SK-N-SH (cell line): ENCODE data around the gene IGF2BP3. TPM values are rescaled to one million over a fixed set of nuclear protein-coding genes. Genes with fewer than 3 reads are reported as not detected.
"Not testable (repeated sequence)": the region's sequence is repeated elsewhere in the genome, so short reads cannot be mapped to it uniquely, and the experiment has no call there.

Experiments
- CTCF ChIA-PET: fragments of 300-600, 350-600 bp; formaldehyde crosslinking; extraction: SDS; loops from one replicate; lab custom pipeline; 2021; lab: Yijun Ruan, JAX
- POLR2A ChIA-PET: fragments of 350-600 bp; sonication (Branson Sonifier 250); formaldehyde crosslinking; extraction: SDS; loops from one replicate; lab custom pipeline; 2020; ENCODE audit warnings: antibody characterized with exemption, inconsistent platforms; lab: Yijun Ruan, JAX
- DNase-seq: peaks from one replicate; pipeline ENCODE4 v3.0.0; 2012
- H2AFZ ChIP-seq: fragments of 200-600 bp; sonication (generic); 2 replicates; pipeline ENCODE4 v1.8.1; 2016; ENCODE audit warnings: antibody characterized with exemption, mild to moderate bottlenecking, low read depth
- H3F3A ChIP-seq: fragments of 200-600 bp; sonication (generic); replicated peaks from 2 replicates; pipeline ENCODE3; 2016; ENCODE audit warnings: antibody characterized with exemption, mild to moderate bottlenecking; ENCODE audit not compliant: insufficient read depth
- H3K27ac ChIP-seq, 2 experiments: fragments of 200-500 bp in 1 of 2; fragments of 200-600 bp in 1 of 2; sonication (Bioruptor generic) in 1 of 2; sonication (generic), shearing (Covaris generic) in 1 of 2; 2 replicates each; pipeline versions ENCODE4 v1.5.1 to v1.6.1; 2014 to 2016; ENCODE audit warnings: low read depth in 2 of 2, inconsistent platforms in 1 of 2, low read length in 1 of 2, mild to moderate bottlenecking in 1 of 2, mixed read lengths in 1 of 2
- H3K27me3 ChIP-seq: fragments of 200-600 bp; sonication (generic), shearing (Covaris generic); 2 replicates; pipeline ENCODE4 v1.6.1; 2016; ENCODE audit warnings: mixed run types; ENCODE audit not compliant: insufficient read depth
- H3K36me3 ChIP-seq, 2 experiments: fragments of 200-500 bp in 1 of 2; fragments of 200-600 bp in 1 of 2; sonication (Bioruptor generic) in 1 of 2; sonication (generic) in 1 of 2; replicated peaks in 1 of 2; 2 replicates each; pipeline versions ENCODE3 to v1.5.1; 2014 to 2016; ENCODE audit warnings: low read length in 1 of 2, mild to moderate bottlenecking in 1 of 2; ENCODE audit not compliant: insufficient read depth in 2 of 2, control insufficient read depth in 1 of 2
- H3K4me1 ChIP-seq, 2 experiments: fragments of 200-500 bp in 1 of 2; fragments of 200-600 bp in 1 of 2; sonication (Bioruptor generic) in 1 of 2; sonication (generic), shearing (Covaris generic) in 1 of 2; 2 replicates each; pipeline versions ENCODE4 v1.5.1 to v1.6.1; 2014 to 2016; ENCODE audit warnings: low read depth in 1 of 2, low read length in 1 of 2, mixed run types in 1 of 2; ENCODE audit not compliant: insufficient read depth in 2 of 2, control insufficient read depth in 1 of 2
- H3K4me2 ChIP-seq: fragments of 200-600 bp; sonication (generic), shearing (Covaris generic); 2 replicates; pipeline ENCODE4 v1.6.1; 2017; ENCODE audit warnings: mixed run types
- H3K4me3 ChIP-seq, 2 experiments: fragments of 200-500 bp in 1 of 2; fragments of 200-600 bp in 1 of 2; sonication (Bioruptor generic) in 1 of 2; sonication (generic), shearing (Covaris generic) in 1 of 2; 2 replicates each; pipeline versions ENCODE4 v1.5.1 to v1.8.1; 2014 to 2016; ENCODE audit warnings: low read depth in 2 of 2, inconsistent platforms in 1 of 2, low read length in 1 of 2, mild to moderate bottlenecking in 1 of 2, mixed read lengths in 1 of 2, moderate library complexity in 1 of 2
- H3K79me2 ChIP-seq: fragments of 200-600 bp; sonication (generic); 2 replicates; pipeline ENCODE4 v1.8.1; 2017; ENCODE audit warnings: mild to moderate bottlenecking; ENCODE audit not compliant: insufficient read depth
- H3K9ac ChIP-seq: fragments of 200-600 bp; sonication (generic); 2 replicates; pipeline ENCODE4 v1.6.1; 2017; ENCODE audit warnings: mixed run types
- H3K9me2 ChIP-seq: fragments of 200-600 bp; sonication (generic); 2 replicates; pipeline ENCODE4 v1.6.1; 2017; ENCODE audit warnings: mixed run types
- H3K9me3 ChIP-seq: fragments of 200-600 bp; sonication (generic); 2 replicates; pipeline ENCODE4 v1.6.1; 2017; ENCODE audit warnings: mixed run types, mild to moderate bottlenecking, moderate library complexity
- H4K20me1 ChIP-seq: fragments of 200-600 bp; sonication (generic); 2 replicates; pipeline ENCODE4 v1.6.1; 2017; ENCODE audit warnings: mild to moderate bottlenecking, mixed run types; ENCODE audit not compliant: insufficient read depth
- ELF1 ChIP-seq: IDR thresholded peaks from 2 replicates; pipeline ENCODE4 v1.4.0; 2012
- EZH2phosphoT487 ChIP-seq: fragments of 200-600 bp; sonication (generic); IDR thresholded peaks from 2 replicates; pipeline ENCODE4 v1.6.1; 2017; ENCODE audit warnings: low read depth, mixed run types, mild to moderate bottlenecking, antibody characterized with exemption, moderate library complexity, borderline replicate concordance
- FOSL2 ChIP-seq: IDR thresholded peaks from 2 replicates; pipeline ENCODE4 v1.4.0; 2012; ENCODE audit warnings: low read depth, mild to moderate bottlenecking, moderate library complexity, borderline replicate concordance
- FOXJ3 ChIP-seq: sonication (generic); formaldehyde crosslinking; IDR thresholded peaks from 2 replicates; pipeline ENCODE4 v1.5.1; 2020; ENCODE audit warnings: mild to moderate bottlenecking, missing genetic modification reagents
- FOXM1 ChIP-seq: IDR thresholded peaks from 2 replicates; pipeline ENCODE4 v1.4.0; 2012; ENCODE audit warnings: low read depth, mild to moderate bottlenecking
- GABPA ChIP-seq: IDR thresholded peaks from 2 replicates; pipeline ENCODE4 v1.4.0; 2012; ENCODE audit warnings: low read depth, mild to moderate bottlenecking
- IRF3 ChIP-seq: fragments of 150-350 bp; IDR thresholded peaks from 2 replicates; pipeline ENCODE4 v1.6.1; 2016; ENCODE audit warnings: mild to moderate bottlenecking, low read depth, low read length
- MXI1 ChIP-seq: IDR thresholded peaks from 2 replicates; pipeline ENCODE4 v1.6.1; 2012; ENCODE audit warnings: mild to moderate bottlenecking, low read depth, low read length, improper control_type of control experiment
- NFIC ChIP-seq: IDR thresholded peaks from 2 replicates; pipeline ENCODE4 v1.4.0; 2012; ENCODE audit warnings: borderline replicate concordance
- PBX3 ChIP-seq: IDR thresholded peaks from 2 replicates; pipeline ENCODE4; 2012
- POLR2AphosphoS5 ChIP-seq: IDR thresholded peaks from 2 replicates; pipeline ENCODE4 v1.6.1; 2012; ENCODE audit warnings: low read depth, low read length
- RCOR1 ChIP-seq: fragments of 150-350 bp; IDR thresholded peaks from 2 replicates; pipeline ENCODE4 v1.6.1; 2017; ENCODE audit warnings: antibody characterized with exemption, low read length
- RXRA ChIP-seq: IDR thresholded peaks from 2 replicates; pipeline ENCODE4 v1.4.0; 2012; ENCODE audit warnings: low read depth, mild to moderate bottlenecking, borderline replicate concordance
- SIN3A ChIP-seq: IDR thresholded peaks from 2 replicates; pipeline ENCODE4 v1.6.1; 2012; ENCODE audit warnings: low read depth, mild to moderate bottlenecking, low read length, moderate library complexity, borderline replicate concordance
- SMC3 ChIP-seq: IDR thresholded peaks from 2 replicates; pipeline ENCODE4 v1.6.1; 2012; ENCODE audit warnings: low read depth, low read length, improper control_type of control experiment
- TAF1 ChIP-seq: IDR thresholded peaks from 2 replicates; pipeline ENCODE4 v1.6.1; 2012; ENCODE audit warnings: low read depth, mild to moderate bottlenecking, low read length, moderate library complexity, borderline replicate concordance
- TCF12 ChIP-seq: IDR thresholded peaks from 2 replicates; pipeline ENCODE4 v1.4.0; 2012
- TEAD4 ChIP-seq: IDR thresholded peaks from 2 replicates; pipeline ENCODE4 v1.4.0; 2012; ENCODE audit warnings: mild to moderate bottlenecking, borderline replicate concordance; ENCODE audit not compliant: insufficient read depth
- YY1 ChIP-seq: IDR thresholded peaks from 2 replicates; pipeline ENCODE4 v1.4.0; 2012; ENCODE audit warnings: low read depth, mild to moderate bottlenecking
- WGBS: methylation state at CpG from one replicate; pipeline ENCODE4 v1.1.6; 2017; ENCODE audit warnings: low lambda C conversion rate; 5-methylcytosine and 5-hydroxymethylcytosine counted together
- polyA plus RNA-seq, 3 experiments: library from polyadenylated mRNA; depleted of rRNA; stranded (reverse); fragments of >200 nt; gene quantifications; 2 replicates each; pipeline ENCODE4 v1.2.3, GENCODE V29; 2012
- TF ChIP-seq, protein P1 (sequence below): IDR thresholded peaks from 2 replicates; pipeline ENCODE4 v1.4.0; 2012; ENCODE audit warnings: low read depth

The IGF2BP3 gene
- polyA plus RNA-seq, 1 of the 3 experiments (the other 2 are of a cell fraction), result 34.4 TPM

GRCh38 chr7:23490357-23491135 is 20.3 kb upstream of the IGF2BP3 start:
- Histone ChIP-seq H2AFZ (peak overlapping the region; percentile 91), H3K9ac (peak overlapping the region; percentile 79), H3F3A (peaks cover 34% of the 10 kb centered on the region), H3K4me1 (peaks cover 4 to 7% of the 10 kb centered on the region in 2 experiments; a peak in 3 of 4 replicates), H3K9me2 (no peaks in the 10 kb centered on the region), H3K4me3 (peak overlapping the region; percentile 56 to 74), H3K4me2 (peak overlapping the region; percentile 90), H3K27ac (peak overlapping the region; percentile 80 to 90), H3K79me2 (peaks cover 18% of the 10 kb centered on the region; the same call in 1 of the 2 replicates), H3K9me3 (no peaks in the 10 kb centered on the region), H4K20me1 (no peaks in the 10 kb centered on the region), H3K27me3 (no peaks in the 10 kb centered on the region), H3K36me3 (peaks cover 0 to 3% of the 10 kb centered on the region in 2 experiments)
- TF ChIP-seq RXRA (peak; percentile 13; the same call in 1 of the 2 replicates), TEAD4 (no peak), TCF12 (peak; percentile 21; the same call in 1 of the 2 replicates), FOSL2 (no peak), PBX3 (0 out of 2 replicates have a peak, but pooled peaks have one; percentile 20), POLR2AphosphoS5 (peak; percentile 69), SIN3A (peak; percentile 29; the same call in 1 of the 2 replicates), RCOR1 (no peak), IRF3 (no peak), TAF1 (peak; percentile 37; the same call in 1 of the 2 replicates), SMC3 (no peak), GABPA (peak; percentile 86), EZH2phosphoT487 (no peak), FOXJ3 (CRISPR knock-in tag) (0 out of 2 replicates have a peak, but pooled peaks have one; percentile 29), MXI1 (peak; percentile 64), NFIC (0 out of 2 replicates have a peak, but pooled peaks have one; percentile 4), YY1 (peak; percentile 78), ELF1 (0 out of 2 replicates have a peak, but pooled peaks have one; percentile 21), FOXM1 (0 out of 2 replicates have a peak, but pooled peaks have one; percentile 47)
- TF ChIP-seq, protein P1, sequence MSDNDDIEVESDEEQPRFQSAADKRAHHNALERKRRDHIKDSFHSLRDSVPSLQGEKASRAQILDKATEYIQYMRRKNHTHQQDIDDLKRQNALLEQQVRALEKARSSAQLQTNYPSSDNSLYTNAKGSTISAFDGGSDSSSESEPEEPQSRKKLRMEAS, result peak; percentile 76
- ChIA-PET CTCF (interaction anchor here (0.5 to 2.0 kb wide), 7 partner anchors 18 to 226 kb away, joined by 3 to 13 read pairs (median 5); no protein-coding TSS in a partner anchor), POLR2A (interaction anchor here (0.6 to 2.2 kb wide), 10 partner anchors 10 to 724 kb away, joined by 3 to 8 read pairs (median 4); partner anchors contain the start of gene IGF2BP3)
- peak; percentile 98 for DNase-seq
- 11% methylated on average over 47 of the region's 56 CpGs for WGBS

GRCh38 chr7:23488714-23489113 is 18.4 kb upstream of the IGF2BP3 start:
- not testable (repeated sequence) for H3K9ac ChIP-seq, H3K27ac ChIP-seq

More at GRCh38 chr7:23488714-23489113, 18.4 kb upstream of the IGF2BP3 start:
- DNase-seq, H3K9me2 ChIP-seq, H3K4me3 ChIP-seq, H3K4me2 ChIP-seq, H2AFZ ChIP-seq, H3K27me3 ChIP-seq, H3K9me3 ChIP-seq, H3K4me1 ChIP-seq, H4K20me1 ChIP-seq, H3K36me3 ChIP-seq: not testable (repeated sequence)
- peaks cover 24% of the 10 kb centered on the region for H3F3A ChIP-seq
- ChIA-PET CTCF (interaction anchor here (2.0 kb wide), 1 partner anchor 212 kb away, joined by 4 read pairs; no protein-coding TSS in a partner anchor), POLR2A (interaction anchor here (0.7 kb wide), 1 partner anchor 20 kb away, joined by 3 read pairs; no protein-coding TSS in a partner anchor)
- H3K79me2 ChIP-seq, result peaks cover 18% of the 10 kb centered on the region; the same call in 1 of the 2 replicates
- 97% methylated on average over 13 of the region's 13 CpGs for WGBS
